ENCODE data around the gene SDSL.
A peak's percentile ranks its signal among the peaks of the same experiment; 100 is the strongest.

SDSL gene

GRCh38 chr12:113420996-113421595, 1.1 kb upstream of the SDSL start:
- no peak for DNase-seq (ENCODE audit: low spot score)

- no peak for DNase-seq (ENCODE audit: low spot score)
Measured at GRCh38 chr12:113422886-113423669, 898 bp downstream of the SDSL start.

- DNase-seq (ENCODE audit: low spot score): no peak
Measured at GRCh38 chr12:113424456-113424855, 2.3 kb downstream of the SDSL start.

GRCh38 chr12:113424915-113425823, 3.0 kb downstream of the SDSL start:
- DNase-seq (ENCODE audit: low spot score): peak; percentile 50

- peak; percentile 8 for DNase-seq (ENCODE audit: low spot score)
Measured at GRCh38 chr12:113425960-113426453, 3.8 kb downstream of the SDSL start.

GRCh38 chr12:113427882-113428281, 5.7 kb downstream of the SDSL start:
- no peak for DNase-seq (ENCODE audit: low spot score)

- no peak for DNase-seq (ENCODE audit: low spot score)
Measured at GRCh38 chr12:113428482-113428881, 6.3 kb downstream of the SDSL start.

- DNase-seq (ENCODE audit: low spot score): no peak
Measured at GRCh38 chr12:113432986-113433385, 10.8 kb downstream of the SDSL start.

- no peak for DNase-seq (ENCODE audit: low spot score)
Measured at GRCh38 chr12:113435367-113435766, 13.2 kb downstream of the SDSL start.

- DNase-seq (ENCODE audit: low spot score): no peak
Measured at GRCh38 chr12:113436586-113436985, 14.4 kb downstream of the SDSL start.

GRCh38 chr12:113436993-113437728, 15.0 kb downstream of the SDSL start:
- no peak for DNase-seq (ENCODE audit: low spot score)

GRCh38 chr12:113437729-113438100, 15.5 kb downstream of the SDSL start:
- DNase-seq (ENCODE audit: low spot score): no peak

- no peak for DNase-seq (ENCODE audit: low spot score)
Measured at GRCh38 chr12:113438523-113439300, 16.5 kb downstream of the SDSL start.

GRCh38 chr12:113439301-113439597, 17.1 kb downstream of the SDSL start:
- no peak for DNase-seq (ENCODE audit: low spot score)

- no peak for DNase-seq (ENCODE audit: low spot score)
Measured at GRCh38 chr12:113439606-113440030, 17.4 kb downstream of the SDSL start.

GRCh38 chr12:113440336-113440735, 18.2 kb downstream of the SDSL start:
- DNase-seq (ENCODE audit: low spot score): no peak

GRCh38 chr12:113440947-113441782, 19.0 kb downstream of the SDSL start:
- no peak for DNase-seq (ENCODE audit: low spot score)

- no peak for DNase-seq (ENCODE audit: low spot score)
Measured at GRCh38 chr12:113443030-113443539, 20.9 kb downstream of the SDSL start.

- no peak for DNase-seq (ENCODE audit: low spot score)
Measured at GRCh38 chr12:113445544-113446171, 23.5 kb downstream of the SDSL start.

GRCh38 chr12:113448873-113449272, 26.7 kb downstream of the SDSL start:
- DNase-seq (ENCODE audit: low spot score): no peak
